Ectodermal cell (in vitro differentiated cells): ENCODE measurements around the gene TOGARAM1.

Experiments used
- H3K27ac ChIP-seq: 2 replicates; pipeline ENCODE4 v1.7.0; 2013; ENCODE audit warnings: mild to moderate bottlenecking, low read depth, low read length; ENCODE audit not compliant: insufficient read depth, poor library complexity, severe bottlenecking
- H3K27me3 ChIP-seq: 2 replicates; pipeline ENCODE4 v1.7.0; 2013; ENCODE audit warnings: mild to moderate bottlenecking, low read length; ENCODE audit not compliant: insufficient read depth, control insufficient read depth, poor library complexity, severe bottlenecking
- H3K36me3 ChIP-seq: one replicate; pipeline ENCODE4 v1.7.0; 2013; ENCODE audit warnings: low read length; ENCODE audit not compliant: control insufficient read depth, insufficient read depth
- H3K4me1 ChIP-seq: one replicate; pipeline ENCODE4 v1.7.0; 2013; ENCODE audit warnings: low read length; ENCODE audit not compliant: control insufficient read depth, insufficient read depth
- H3K4me3 ChIP-seq: 2 replicates; pipeline ENCODE4 v1.7.0; 2013; ENCODE audit warnings: low read depth, low read length, control low read depth; ENCODE audit not compliant: insufficient read depth
- H3K9me3 ChIP-seq: 2 replicates; pipeline ENCODE4 v1.7.0; 2013; ENCODE audit warnings: mild to moderate bottlenecking, low read length, moderate library complexity; ENCODE audit not compliant: control insufficient read depth
- WGBS, 2 experiments: methylation state at CpG; one replicate each; pipeline ENCODE4 v1.1.7; 2013; ENCODE audit warnings: missing lambda C conversion rate in 2 of 2; 5-methylcytosine and 5-hydroxymethylcytosine counted together

Gene TOGARAM1

DNA sequence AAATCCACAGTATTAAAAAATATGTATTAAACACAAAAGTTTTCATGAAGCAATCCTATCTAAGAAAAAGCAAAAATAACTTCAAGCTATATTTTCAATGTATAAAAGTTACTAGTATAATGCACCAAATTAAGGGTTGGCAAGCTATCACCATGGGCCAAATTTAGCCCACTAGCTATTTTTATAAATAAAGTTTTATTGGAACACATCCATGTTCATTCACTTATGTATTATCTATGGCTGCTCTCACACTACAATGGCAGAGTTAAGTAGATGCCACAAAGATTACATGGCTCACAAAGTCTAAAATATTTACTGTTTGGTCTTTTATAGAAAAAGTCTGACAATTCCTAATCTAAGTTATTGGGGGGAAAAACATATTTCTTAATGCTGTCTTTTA is 17.9 kb upstream of the TOGARAM1 start:
- no peaks in the 10 kb centered on the region for H3K27me3 ChIP-seq
- no peak overlapping the region for H3K4me3 ChIP-seq
- H3K9me3 ChIP-seq = no peaks in the 10 kb centered on the region
- peaks cover 20% of the 10 kb centered on the region for H3K36me3 ChIP-seq
- H3K4me1 ChIP-seq = no peaks in the 10 kb centered on the region
- no peak overlapping the region for H3K27ac ChIP-seq

DNA sequence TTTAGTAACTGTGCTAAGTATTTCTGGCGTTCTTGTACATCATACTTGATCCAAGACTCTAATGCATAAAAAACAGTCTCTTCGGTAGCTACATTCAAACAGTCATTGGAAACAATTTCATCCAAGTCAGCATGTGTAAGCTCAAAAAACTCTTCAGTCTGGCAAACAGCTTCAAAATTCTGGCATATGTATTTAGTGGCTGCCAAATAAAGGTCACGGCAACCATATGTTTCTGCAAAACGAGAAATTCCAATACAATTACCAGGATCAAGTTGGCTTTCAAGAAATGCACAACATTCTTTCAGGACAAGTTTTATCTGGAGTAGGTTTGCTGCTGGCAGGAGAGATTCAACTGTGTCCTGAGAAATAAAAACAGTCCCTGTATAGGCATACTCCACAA is 16.7 kb upstream of the TOGARAM1 start:
- no peaks in the 10 kb centered on the region for H3K9me3 ChIP-seq
- peaks cover 17% of the 10 kb centered on the region for H3K36me3 ChIP-seq
- no peak overlapping the region for H3K27ac ChIP-seq
- WGBS, 2 experiments = 92 to 95% methylated on average over 4 of the region's 4 CpGs
- no peak overlapping the region for H3K4me3 ChIP-seq
- no peaks in the 10 kb centered on the region for H3K4me1 ChIP-seq
- no peaks in the 10 kb centered on the region for H3K27me3 ChIP-seq

DNA sequence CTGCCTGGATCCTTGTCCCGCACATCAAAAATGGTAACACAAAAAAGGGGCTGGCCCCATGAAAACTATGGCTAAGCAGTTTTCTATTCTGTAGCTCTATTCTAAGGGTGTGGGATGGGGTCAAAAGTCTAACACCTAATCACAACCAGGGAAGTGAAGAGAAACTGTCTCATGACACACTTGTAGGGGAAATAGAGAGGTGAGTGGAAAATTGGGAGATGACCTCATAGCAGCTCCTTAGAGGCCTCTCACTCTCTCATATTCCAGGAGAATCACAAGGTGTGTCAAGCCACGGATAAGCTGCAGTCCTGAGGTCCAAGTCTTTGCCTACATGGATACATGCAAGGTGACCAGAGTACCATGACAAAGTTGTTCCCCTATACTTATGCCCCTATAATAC is 10.9 kb upstream of the TOGARAM1 start:
- no peaks in the 10 kb centered on the region for H3K36me3 ChIP-seq
- H3K9me3 ChIP-seq = no peaks in the 10 kb centered on the region
- no peaks in the 10 kb centered on the region for H3K4me1 ChIP-seq
- no peaks in the 10 kb centered on the region for H3K27me3 ChIP-seq
- H3K4me3 ChIP-seq = no peak overlapping the region
- WGBS, 2 experiments = 88 to 94% methylated on average over 2 of the region's 2 CpGs
- H3K27ac ChIP-seq = no peak overlapping the region

DNA sequence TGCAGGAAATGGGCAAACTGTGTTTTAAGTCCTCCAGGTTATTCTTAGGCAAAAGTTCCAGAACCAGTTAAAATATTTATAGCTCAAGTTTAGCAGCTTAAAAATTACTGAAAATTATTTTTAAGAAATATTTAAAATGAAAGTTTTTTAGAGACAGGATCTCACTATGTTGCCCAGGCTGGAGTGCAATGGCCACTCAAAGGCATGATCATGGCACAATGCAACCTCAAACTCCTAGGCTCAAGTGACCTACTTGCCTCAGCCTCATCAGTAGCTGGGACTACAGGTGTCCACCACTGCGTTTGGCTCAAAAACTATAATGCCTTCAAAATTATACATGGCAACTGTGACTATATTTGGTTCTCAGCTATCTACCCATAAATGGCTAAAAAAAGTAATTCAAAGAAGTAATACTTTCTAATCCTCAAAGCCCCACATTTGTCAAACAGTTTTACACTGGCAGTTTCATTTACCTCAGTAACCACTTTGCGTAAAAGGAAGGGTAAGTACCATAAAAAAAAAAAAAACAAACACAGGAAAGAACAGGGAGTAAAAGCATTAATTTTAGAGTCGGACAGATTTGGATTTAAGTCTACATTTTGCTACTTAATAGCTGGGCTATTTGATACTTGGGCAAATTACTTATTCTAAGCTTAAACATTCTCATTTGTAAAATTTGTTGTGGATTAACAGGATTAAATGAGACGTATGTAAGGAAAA is 9.4 kb upstream of the TOGARAM1 start:
- H3K9me3 ChIP-seq = no peaks in the 10 kb centered on the region
- 91 to 92% methylated on average over 2 to 4 of the region's 4 CpGs for WGBS, 2 experiments

DNA sequence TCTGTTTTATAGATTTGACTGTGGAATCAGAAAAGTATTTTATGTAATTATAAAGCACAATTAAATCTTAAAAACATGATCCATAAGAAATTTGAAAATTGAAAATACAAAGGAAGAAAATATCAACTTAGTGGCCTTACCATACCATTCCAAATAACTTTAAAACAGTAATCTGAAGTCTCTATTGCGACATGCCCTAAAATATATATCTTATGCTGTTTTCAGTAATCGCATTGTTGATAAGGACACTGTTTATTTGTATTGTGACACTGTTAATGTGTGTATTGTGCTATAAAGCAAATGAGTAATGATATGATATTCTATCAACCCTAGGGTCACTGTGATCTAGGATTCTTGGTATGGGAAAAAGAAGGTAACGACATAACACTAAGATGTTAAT is 7.2 kb upstream of the TOGARAM1 start:
- Histone ChIP-seq H3K4me1 (no peaks in the 10 kb centered on the region), H3K9me3 (no peaks in the 10 kb centered on the region), H3K27ac (no peak overlapping the region), H3K27me3 (no peaks in the 10 kb centered on the region), H3K36me3 (no peaks in the 10 kb centered on the region), H3K4me3 (no peak overlapping the region)
- WGBS, 2 experiments = 96 to 100% methylated on average over 2 of the region's 3 CpGs

More for the DNA sequence above, 9.4 kb upstream of the TOGARAM1 start:
- no peaks in the 10 kb centered on the region for H3K4me1 ChIP-seq
- no peaks in the 10 kb centered on the region for H3K36me3 ChIP-seq
- no peak overlapping the region for H3K27ac ChIP-seq
- H3K4me3 ChIP-seq = no peak overlapping the region
- H3K27me3 ChIP-seq = no peaks in the 10 kb centered on the region

DNA sequence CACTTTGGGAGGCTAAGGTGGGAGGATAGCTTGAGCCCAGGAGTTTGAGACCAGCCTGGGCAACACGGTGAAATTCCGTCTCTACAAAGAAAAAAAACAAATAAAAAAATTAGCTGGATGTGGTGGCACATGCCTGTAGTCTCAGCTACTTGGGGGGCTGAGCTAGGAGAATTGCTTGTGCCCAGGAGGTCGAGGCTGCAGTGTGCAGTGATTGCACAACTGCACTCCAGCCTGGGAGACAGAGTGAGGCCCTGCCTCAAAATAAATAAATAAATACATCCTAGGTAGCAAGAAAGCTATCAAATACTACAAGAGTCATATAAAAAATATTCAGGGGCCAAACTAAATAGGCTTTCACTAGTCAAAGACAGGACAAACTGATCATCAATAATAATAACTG is 6.5 kb upstream of the TOGARAM1 start:
- Histone ChIP-seq H3K36me3 (no peaks in the 10 kb centered on the region), H3K27ac (no peak overlapping the region), H3K4me3 (no peak overlapping the region), H3K27me3 (no peaks in the 10 kb centered on the region), H3K9me3 (no peaks in the 10 kb centered on the region), H3K4me1 (no peaks in the 10 kb centered on the region)
- WGBS, 2 experiments = 88 to 98% methylated on average over 2 to 3 of the region's 3 CpGs

DNA sequence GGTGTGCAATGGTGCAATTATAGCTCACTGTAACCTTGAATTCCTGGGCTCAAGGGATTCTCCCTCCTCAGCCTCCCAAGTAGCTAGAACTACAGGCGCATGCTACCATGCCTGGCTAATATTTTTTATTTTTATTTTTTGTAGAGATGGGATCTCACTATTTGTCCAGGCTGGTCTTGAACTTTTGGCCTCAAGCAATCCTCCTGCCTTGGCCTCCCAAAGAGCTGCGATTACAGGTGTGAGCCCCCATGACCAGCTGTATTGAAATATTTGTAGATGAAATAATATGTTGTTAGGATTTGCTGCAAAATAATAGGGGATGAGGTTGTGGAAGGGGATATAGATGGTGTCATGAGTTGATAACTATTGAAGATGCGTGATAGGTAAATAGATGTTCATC is 5.1 kb upstream of the TOGARAM1 start:
- H3K4me3 ChIP-seq = no peak overlapping the region
- no peaks in the 10 kb centered on the region for H3K9me3 ChIP-seq
- H3K27ac ChIP-seq = no peak overlapping the region
- H3K27me3 ChIP-seq = no peaks in the 10 kb centered on the region
- no peaks in the 10 kb centered on the region for H3K4me1 ChIP-seq
- 92 to 97% methylated on average over 2 to 3 of the region's 3 CpGs for WGBS, 2 experiments
- H3K36me3 ChIP-seq = no peaks in the 10 kb centered on the region

DNA sequence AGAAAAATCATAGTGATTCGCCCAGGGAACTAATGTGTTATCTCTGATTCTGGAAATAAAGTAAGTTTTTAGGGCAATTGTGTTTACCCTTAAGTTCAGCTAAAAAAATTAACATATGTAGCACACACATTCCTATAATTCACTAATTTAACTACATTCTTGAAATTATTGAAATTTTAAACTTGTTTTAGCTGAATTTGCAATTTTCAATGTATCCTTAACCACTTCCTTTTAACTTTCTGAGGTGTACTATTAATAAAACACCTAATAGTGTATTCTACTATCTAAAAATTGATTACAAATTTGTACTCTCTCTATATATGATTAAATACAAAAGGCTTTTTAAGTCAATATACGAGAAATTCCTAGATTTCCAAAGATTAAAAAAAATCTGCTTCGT is 2.5 kb upstream of the TOGARAM1 start:
- 97 to 100% methylated on average over 2 to 3 of the region's 3 CpGs for WGBS, 2 experiments
- H3K36me3 ChIP-seq = no peaks in the 10 kb centered on the region
- H3K9me3 ChIP-seq = no peaks in the 10 kb centered on the region
- H3K4me1 ChIP-seq = peaks cover 8% of the 10 kb centered on the region
- no peaks in the 10 kb centered on the region for H3K27me3 ChIP-seq
- no peak overlapping the region for H3K27ac ChIP-seq
- H3K4me3 ChIP-seq = no peak overlapping the region

DNA sequence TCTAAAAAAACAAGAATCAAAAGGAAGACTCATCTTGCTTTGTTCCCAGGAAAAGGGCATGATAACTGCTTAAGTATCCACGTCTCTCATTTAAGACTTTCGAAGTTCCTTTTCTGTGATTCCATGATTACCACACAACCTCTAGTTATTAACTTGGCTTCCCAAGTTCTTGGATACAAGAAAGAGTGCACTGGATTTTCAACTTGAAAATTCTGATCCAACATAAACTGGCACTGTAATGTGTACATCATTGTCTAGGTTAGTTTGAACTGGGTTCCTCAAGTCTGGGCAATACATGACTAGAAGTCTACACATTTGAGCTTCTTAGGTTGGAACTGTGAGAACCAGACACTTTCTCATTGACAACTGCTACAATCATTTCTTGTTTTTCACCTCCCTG is 1.8 kb upstream of the TOGARAM1 start:
- Histone ChIP-seq H3K4me1 (peaks cover 8% of the 10 kb centered on the region), H3K27ac (no peak overlapping the region), H3K9me3 (no peaks in the 10 kb centered on the region), H3K36me3 (no peaks in the 10 kb centered on the region), H3K4me3 (peak overlapping the region; percentile 94), H3K27me3 (no peaks in the 10 kb centered on the region)
- 63 to 74% methylated on average over 2 of the region's 2 CpGs for WGBS, 2 experiments

DNA sequence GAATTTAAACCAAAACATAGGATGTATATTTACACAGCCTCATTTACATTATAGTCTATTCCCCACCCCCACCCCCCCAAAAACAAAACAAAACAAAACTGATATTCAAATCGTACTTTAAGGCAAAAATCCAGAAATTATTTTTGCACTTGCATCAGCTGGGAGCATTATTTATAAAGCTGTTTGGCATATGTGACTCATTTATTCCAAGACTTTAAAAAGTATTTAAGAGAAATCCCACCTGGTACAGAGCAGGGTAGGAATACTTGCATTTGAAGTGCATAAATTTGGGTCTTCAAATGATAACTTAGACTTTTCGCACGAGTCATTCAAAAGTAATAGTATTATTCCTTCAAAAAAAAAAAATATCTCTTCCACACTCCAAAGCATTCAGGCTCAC is 1.3 kb upstream of the TOGARAM1 start:
- H3K27ac ChIP-seq = no peak overlapping the region
- no peaks in the 10 kb centered on the region for H3K27me3 ChIP-seq
- peaks cover 8% of the 10 kb centered on the region for H3K4me1 ChIP-seq
- no peaks in the 10 kb centered on the region for H3K9me3 ChIP-seq
- peak overlapping the region; percentile 94 for H3K4me3 ChIP-seq
- WGBS, 2 experiments = 0% methylated on average over 2 of the region's 3 CpGs
- no peaks in the 10 kb centered on the region for H3K36me3 ChIP-seq

DNA sequence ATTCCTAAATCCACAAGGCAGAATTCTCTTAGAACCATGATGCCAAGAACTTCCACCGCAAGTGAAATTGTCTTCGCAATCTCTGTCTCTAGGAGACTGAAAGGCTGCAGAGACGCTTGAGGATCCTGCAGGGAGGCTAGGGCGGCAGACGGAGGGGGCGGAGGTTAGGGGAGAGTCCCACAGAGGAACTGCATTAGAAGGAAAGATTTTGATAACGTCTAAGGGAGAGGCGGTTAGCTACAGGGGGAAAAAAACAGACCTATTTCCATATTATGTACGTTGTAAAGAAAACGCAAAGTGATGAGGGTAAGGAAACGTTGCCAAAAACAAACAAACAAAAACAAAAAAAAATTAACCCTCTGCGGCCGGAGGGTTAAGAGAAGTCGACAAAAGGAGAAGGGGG is 838 bp upstream of the TOGARAM1 start:
- 0 to 1% methylated on average over 9 to 12 of the region's 14 CpGs for WGBS, 2 experiments
- no peaks in the 10 kb centered on the region for H3K27me3 ChIP-seq
- peaks cover 8% of the 10 kb centered on the region for H3K4me1 ChIP-seq
- no peaks in the 10 kb centered on the region for H3K9me3 ChIP-seq
- peak overlapping the region; percentile 94 for H3K4me3 ChIP-seq
- H3K36me3 ChIP-seq = no peaks in the 10 kb centered on the region
- peak overlapping the region; percentile 84 for H3K27ac ChIP-seq
